ENCODE results near the gene CPSF4L. TPM values are rescaled to one million over a fixed set of nuclear protein-coding genes. Genes with fewer than 3 reads are reported as not detected.

The CPSF4L gene
- total RNA-seq, 1 donor from 2014 or later = not detected

DNA sequence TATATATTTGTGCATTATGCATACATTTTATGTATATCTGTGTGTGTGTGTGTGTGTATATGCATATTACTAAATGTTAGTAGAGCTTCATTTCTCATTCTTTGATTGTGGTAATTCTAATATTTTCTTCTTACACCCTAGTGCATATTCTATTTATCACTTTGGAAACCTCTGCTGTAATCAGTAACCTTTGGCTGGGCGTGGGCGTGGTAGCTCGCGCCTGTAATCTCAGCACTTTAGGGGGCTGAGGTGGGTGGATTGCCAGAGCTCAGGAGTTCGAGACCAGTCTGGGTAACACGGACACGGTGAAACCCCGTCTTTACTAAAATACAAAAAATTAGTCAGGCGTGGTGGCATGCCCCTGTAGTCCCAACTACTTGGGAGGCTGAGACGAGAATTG is 26.9 kb downstream of the CPSF4L start:
- intact Hi-C loops (cut with micrococcal nuclease) = loop anchor here (5.0 to 10.0 kb wide), 2 partner anchors 527 to 970 kb away; partner anchors contain the start of gene RPL38

DNA sequence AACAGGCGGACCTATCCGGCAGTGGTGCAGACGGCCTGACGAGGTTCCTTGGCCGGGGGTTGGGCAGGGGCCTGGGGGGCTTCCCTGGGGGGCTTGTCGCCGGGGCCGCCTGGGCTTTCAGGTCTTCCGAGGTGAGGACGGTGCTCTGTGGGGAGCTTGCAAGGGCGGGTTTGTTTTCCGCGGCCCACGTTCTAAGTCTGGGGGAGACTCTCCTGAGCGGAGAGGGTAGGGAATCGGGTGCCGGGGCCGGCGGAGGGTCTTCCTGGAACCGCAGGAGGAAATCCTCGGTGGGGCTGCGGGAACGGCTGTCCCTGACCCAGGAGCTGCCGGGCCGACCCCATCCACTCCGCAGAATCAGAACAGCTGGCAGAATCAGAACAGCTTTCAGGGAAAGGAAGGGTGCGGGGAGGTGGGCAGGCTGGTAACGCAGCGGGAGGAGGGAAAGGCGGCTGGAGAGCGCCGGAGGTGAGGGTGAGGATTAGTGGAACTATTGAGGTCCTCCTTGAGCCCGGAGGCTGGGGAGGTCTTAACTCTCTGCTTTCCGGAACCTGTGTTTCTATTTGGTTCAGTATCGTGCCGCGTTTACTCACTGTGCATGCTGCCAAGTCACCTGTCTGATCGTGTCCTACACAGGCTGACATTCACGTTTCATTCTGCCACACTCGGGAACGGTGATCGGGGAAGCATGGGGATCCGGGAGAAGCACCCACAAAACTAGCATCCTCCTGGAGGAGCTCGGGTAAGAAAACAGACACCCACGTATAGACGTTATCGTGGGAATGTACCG is 28.9 kb downstream of the CPSF4L start:
- intact Hi-C loops (cut with micrococcal nuclease) = loop anchor here (1.0 to 10.0 kb wide), 8 partner anchors 22 to 972 kb away; partner anchors contain the start of genes CDC42EP4, COG1, RPL38 and SLC39A11

DNA sequence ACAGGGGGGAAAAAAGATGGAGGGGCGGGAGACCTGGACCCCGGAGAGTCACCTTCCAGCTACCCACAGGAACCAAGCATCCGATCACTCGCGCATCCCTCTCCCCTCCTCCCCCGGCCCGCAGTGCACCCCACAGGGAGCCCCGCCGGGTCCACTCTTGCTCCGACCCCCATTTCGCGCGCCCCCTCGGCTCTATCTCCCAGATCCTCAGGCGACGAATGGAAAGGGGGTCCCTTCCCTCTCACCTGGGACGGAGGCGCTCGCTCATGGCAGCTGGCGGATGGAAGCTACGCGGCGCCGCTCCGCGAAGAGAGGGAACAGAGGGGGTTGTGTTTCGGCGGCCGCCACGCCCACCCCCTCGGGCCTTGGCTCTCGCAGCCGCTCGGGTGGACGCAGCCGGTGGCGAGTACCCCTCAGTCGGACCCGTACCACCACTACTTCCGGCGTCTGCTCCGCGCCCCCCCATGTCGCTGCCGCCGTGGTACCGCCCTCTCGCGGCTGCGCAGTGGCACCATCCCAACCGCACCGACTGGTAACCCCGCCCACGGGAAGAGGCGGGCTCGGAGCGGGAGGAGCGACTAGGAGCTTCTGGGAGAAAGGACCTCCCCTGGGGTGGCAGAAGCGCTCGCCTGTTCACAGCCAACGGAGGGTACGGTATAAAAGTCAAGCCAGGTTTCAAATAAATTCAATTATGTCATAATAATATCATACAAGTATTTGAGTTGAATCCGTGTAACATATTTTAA is 29.7 kb downstream of the CPSF4L start:
- intact Hi-C loops (cut with micrococcal nuclease) = loop anchor here (1.0 to 10.0 kb wide), 8 partner anchors 22 to 973 kb away; partner anchors contain the start of genes CDC42EP4, COG1, RPL38 and SLC39A11

DNA sequence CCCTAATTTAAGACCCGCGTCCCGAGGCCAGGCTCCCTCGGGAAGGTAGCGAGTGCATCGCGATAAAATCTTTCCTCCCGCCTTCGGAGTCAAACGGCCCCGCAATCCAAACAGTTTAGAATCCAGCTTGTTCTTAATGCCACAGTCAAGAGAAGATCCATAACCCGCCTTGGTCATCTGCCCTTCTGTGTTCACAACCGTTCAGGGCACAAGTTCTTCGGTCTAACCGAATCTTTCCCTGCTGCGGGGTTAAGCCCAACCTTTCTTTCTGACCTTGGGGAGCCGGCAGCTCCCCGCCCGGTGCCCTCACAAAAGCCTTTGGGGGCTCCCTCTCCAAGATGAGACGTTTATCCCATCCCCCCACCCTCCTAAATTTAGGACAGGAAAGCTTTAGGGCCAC is 30.3 kb downstream of the CPSF4L start:
- intact Hi-C loops (cut with micrococcal nuclease) = loop anchor here (5.0 to 10.0 kb wide), 2 partner anchors 524 to 973 kb away; partner anchors contain the start of gene RPL38

DNA sequence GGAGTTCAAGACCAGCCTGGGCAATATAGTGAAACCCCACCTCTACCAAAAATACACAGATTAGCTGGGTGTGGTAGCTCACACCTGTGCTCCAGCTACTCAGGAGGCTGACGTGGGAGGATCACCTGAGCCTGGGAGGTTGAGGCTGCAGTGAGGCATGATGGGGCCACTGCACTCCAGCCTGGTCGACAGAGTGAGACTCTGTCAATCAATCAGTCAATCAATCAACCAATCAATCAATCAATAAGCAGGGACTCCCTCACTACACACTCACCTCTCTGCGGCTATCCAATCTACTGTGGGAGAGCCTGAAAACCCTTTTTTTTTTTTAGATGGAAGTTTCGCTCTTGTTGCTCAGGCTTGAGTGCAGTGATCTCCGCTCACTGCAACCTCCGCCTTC is 31.6 kb downstream of the CPSF4L start:
- intact Hi-C loops (cut with micrococcal nuclease) = loop anchor here (5.0 to 10.0 kb wide), 2 partner anchors 523 to 975 kb away; partner anchors contain the start of gene RPL38

DNA sequence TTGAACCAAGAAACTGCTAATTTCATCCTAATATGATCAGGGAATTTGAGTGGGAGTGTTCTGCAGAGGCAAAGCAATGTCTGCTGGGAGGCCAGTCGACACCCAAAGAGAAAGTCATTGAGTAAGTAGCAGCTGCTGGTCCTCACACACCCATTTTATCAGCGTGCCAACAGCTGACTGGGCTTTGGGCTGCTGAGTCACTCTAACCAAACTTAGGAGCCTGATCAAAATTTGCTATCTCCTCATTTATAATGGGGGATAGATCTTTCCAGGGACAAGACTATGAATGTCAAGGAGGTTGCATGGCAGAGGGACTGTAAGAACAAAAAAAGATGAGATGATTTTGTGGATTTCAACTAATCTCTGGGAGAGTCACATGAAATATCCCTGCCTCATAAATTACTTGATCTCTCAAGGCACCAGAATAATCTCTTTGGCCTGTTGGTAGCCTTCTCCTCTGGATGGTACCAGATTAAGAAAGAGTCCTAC is 32.9 kb downstream of the CPSF4L start:
- intact Hi-C loops (cut with micrococcal nuclease) = no loop called here

DNA sequence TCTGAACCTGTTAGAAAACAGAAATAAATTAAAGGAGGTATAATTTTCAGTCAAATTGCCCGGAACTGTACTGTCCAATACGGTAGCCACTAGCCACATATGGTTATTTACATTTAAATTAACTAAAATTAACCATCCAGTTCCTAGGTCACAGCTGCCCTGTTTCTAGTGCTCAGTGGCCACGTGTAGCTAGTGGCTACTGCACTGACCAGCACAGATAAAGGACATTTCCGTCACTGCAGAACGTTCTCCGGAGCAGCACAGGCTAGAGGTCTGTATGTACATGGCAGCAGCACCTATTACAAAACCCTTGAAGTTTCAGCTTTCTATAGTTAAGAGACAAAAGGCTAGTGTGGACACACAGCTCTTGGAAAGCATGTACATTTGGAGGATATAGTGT is 33.7 kb downstream of the CPSF4L start:
- intact Hi-C loops (cut with micrococcal nuclease) = loop anchor here (1.0 kb wide), 1 partner anchor 18 kb away; no protein-coding TSS in a partner anchor

DNA sequence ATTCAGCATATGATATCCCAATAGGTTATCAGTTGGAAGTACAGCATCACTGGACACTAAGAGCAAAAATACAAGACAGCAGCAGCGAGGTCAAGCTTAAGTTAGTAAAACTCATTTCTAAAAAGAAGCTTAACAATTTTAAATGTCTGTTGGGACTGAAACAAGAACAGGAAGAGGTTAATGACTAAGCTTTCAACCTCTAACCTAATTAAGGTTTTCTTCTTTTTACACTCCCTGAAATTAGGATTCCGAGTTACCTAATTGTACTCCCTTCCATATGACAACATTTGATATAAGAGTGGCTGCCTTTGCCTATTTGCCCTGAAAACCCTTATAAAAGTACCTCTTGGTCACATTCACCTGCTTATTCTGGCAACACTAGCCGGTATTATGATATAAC is 34.3 kb downstream of the CPSF4L start:
- intact Hi-C loops (cut with micrococcal nuclease) = loop anchor here (1.0 kb wide), 1 partner anchor 17 kb away; no protein-coding TSS in a partner anchor

DNA sequence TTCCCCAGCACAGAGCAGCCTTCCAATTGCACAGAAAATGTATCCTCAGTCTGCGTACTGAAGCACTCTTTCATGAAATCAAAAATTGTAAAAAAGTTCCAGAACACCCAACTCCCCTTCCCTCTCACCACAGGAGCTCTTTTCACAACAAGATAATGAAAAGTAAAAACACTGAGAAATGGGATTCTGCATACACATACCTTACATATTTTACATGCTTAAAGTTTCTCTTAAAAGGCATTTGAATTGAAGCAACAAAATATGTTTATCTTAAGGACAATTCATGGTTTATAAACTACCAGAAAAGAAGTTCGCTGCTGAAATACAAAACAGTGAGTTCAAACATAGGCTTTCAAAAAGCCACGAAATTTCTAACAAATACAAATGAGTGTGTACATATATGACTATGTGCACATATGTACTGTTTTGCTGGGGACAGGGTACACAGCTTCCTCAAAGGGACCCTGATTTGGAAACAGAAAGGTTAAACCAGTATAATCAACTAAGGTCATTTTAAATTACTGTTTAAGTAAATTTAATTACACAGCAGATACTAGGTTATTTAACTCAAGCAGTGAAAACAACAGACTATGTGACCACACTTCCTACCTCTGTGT is 35.0 kb downstream of the CPSF4L start:
- intact Hi-C loops (cut with micrococcal nuclease) = loop anchor here (1.0 kb wide), 1 partner anchor 16 kb away; no protein-coding TSS in a partner anchor

DNA sequence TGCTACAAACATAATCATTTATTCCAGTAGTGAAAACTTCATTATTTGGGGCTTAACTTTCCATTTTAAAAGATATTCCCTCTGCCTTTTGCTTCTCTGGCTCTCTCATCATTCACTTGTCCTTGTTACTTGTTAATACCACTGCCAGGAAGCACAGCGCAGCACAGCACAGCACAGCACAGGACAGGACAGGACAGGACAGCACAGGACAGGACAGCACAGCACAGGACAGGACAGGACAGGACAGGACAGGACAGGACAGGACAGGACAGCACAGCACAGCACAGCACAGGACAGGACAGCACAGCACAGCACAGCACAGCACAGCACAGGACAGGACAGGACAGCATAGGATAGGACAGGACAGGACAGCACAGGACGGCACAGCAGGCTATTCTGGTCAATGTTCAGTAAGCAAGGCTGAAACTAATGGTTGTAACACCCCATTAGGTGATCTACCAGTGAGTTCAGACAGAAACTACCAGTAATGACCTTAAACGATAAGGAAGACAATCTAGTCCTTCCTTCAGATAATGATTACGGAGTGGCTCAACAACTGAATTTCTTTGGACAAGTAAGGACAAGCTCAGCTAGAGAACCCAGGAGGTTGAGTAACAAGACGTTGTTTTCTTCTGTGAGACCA is 36.9 kb downstream of the CPSF4L start:
- intact Hi-C loops (cut with micrococcal nuclease) = no loop called here

DNA sequence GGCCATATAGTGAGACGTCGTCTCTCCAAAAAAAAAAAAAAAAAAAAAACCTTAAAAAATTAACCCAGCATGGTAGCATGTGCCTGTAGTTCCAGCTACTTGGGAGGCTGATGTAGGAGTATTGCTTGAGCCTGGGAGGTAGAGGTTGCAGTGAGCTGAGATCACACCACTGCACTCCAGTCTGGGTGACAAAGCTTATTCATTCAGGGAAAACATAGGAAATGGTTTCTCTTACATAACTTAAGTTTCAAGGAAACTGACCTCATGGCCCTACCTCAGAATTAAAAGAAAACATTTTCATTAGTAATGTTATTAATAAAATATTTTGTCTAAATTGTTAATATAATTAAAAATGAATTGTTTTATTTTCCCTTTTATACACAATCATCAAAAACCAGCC is 37.4 kb downstream of the CPSF4L start:
- intact Hi-C loops (cut with micrococcal nuclease) = no loop called here

DNA sequence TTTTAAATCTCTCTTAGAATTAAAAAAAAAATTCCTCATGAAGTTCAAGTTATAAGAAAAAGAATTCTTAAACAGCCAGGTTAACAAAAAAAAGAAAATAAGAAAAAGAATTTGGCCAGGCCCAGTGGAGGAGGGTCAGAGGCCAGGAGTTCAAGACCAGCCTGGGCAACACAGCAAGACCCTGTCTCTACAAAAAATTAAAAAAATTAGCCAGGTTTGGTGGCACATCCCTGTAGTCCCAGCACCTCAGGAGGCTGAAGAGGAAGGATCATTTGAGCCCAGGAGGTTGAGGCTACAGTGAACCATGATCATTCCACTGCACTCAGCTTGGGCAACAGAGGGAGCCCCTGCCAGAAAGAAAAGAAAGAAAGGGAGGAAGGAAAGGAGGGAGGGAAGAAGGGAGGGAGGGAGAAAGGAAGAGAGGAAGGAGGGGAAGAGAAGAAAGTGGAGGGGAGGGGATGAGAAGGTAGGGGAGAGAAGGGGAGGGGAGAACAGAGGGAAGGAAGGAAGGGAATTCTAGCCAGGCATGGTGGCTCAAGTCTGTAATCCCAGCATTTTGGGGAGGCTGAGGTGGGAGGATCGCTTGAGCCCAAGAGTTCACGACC is 38.0 kb downstream of the CPSF4L start:
- intact Hi-C loops (cut with micrococcal nuclease) = no loop called here

DNA sequence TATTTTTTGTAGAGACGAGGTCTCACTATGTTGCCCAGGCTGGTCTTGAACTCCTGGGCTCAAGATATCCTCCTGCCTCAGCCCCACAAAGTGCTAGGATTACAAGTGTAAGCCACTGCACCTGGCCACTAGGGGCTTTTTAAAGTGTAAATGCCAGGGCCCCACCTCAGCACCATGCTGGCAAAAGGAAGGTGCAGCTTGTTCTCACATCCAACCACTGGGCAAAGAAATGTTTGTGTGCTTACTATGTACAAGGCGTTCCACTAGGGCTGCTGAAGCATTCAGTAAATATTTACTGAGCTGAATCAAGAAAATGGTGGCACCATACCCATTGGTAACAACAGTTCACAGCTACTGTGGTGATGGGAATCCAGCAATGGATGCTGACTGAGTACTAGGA is 46.2 kb downstream of the CPSF4L start:
- intact Hi-C loops (cut with micrococcal nuclease) = no loop called here

DNA sequence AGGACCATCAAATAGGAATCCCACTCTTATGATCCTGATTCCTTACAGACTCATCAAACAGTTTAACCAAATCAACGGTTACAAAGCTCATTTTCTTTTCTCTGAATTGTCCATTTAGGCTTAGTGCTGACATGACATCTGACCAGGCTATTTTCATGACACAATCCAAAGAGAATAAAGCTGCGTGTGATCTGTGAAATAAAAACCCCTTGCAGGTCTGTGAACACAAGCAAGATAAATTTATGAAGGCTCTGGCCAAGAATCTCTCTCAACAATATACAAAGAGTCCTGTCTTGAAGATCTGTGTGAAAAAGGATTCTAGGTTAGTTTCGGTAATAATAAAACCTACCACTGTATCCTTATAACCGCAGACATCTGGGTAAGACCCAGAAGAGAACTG is 46.8 kb downstream of the CPSF4L start:
- intact Hi-C loops (cut with micrococcal nuclease) = loop anchor here (5.0 kb wide), 1 partner anchor 97 kb away; the partner anchor contains the start of gene CDC42EP4

DNA sequence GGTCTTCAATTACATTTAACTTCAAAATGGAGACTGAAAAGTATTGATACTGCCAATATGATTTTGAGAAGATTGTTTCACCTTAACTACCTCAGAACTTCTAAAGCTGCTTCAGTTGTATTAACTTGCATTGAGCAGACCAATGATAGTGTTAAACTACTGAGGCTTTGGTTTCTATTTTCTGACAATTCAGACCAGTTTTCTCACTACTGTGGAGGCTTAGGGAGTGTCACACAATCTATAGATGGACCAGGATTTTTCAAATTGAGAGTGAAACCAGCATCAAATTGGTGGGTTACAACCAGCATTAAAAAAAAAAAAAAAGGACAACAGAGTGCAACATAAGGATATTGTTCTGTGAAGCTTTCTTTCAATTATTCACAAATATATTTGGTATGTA is 47.7 kb downstream of the CPSF4L start:
- intact Hi-C loops (cut with micrococcal nuclease) = loop anchor here (5.0 kb wide), 1 partner anchor 98 kb away; the partner anchor contains the start of gene CDC42EP4

DNA sequence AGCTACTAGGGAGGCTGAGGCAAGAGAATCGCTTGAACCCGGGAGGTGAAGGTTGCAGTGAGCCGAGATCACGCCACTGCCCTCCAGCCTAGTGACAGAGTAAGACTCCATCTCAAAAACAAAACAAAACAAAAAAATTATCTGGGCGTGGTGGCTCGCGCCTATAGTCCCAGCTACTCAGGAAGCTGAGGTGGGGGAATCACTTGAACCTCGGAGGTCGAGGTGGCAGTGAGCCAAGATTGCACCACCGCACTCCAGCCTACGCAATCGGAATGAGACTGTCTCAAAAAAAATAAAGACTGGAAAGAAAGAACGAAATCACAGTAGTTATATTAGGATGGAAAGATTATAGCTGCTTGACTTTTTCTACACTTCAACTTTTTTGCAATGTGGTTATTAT is 49.9 kb downstream of the CPSF4L start:
- intact Hi-C loops (cut with micrococcal nuclease) = loop anchor here (1.0 to 5.0 kb wide), 3 partner anchors 10 to 101 kb away; partner anchors contain the start of genes CDC42EP4 and COG1

DNA sequence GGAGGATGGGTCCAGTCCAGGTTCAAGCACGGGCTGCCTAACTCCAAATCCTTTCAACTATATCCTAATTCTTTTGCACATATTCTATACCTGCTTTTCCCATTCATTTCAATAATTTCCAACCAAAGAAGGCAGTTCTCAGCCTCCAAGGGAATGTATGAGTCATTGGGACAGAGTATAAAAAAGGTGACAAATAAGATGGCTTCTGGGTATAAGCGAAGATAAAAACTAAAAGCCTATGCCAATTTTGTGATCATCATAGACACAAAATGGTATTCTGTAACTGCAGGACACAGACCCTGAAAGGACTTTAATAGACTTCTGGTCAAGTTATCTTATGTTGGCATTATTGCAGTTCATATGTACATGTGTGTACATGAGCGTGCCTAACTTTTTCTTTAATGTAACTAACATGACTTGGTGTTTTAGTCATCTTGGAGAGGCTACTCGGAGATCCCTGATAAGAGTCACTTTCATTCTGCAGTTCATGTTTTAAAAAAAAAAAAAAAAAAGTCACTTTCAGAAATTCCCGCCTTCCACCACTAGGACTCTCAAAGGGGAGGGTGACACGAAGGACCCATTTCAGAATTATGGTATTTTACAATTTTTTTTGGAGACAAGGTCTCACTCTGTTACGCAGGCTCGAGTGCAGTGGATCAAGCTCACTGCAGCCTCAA is 51.5 kb downstream of the CPSF4L start:
- intact Hi-C loops (cut with micrococcal nuclease) = loop anchor here (1.0 to 5.0 kb wide), 4 partner anchors 17 to 102 kb away; partner anchors contain the start of genes CDC42EP4 and COG1

DNA sequence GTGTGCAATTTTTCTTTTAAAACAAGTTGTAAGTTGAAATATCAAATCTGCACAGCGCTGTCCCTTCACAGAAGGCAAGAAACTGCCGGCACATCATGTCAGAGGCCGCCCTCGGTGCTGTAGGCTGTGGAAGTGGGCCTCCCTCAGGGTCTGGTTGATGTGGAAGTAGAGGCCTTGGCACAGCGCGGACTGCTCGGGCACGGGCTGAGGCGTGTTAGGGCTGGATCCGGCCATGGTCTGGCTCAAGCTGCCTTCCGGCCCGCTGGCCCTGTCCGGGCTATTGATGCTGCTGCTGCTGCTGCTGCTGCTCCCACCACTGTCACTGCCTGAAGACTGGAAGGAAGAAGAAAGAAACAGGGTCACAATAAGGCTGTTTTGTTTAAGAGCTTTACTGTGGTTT is 52.2 kb downstream of the CPSF4L start:
- intact Hi-C loops (cut with micrococcal nuclease) = no loop called here

DNA sequence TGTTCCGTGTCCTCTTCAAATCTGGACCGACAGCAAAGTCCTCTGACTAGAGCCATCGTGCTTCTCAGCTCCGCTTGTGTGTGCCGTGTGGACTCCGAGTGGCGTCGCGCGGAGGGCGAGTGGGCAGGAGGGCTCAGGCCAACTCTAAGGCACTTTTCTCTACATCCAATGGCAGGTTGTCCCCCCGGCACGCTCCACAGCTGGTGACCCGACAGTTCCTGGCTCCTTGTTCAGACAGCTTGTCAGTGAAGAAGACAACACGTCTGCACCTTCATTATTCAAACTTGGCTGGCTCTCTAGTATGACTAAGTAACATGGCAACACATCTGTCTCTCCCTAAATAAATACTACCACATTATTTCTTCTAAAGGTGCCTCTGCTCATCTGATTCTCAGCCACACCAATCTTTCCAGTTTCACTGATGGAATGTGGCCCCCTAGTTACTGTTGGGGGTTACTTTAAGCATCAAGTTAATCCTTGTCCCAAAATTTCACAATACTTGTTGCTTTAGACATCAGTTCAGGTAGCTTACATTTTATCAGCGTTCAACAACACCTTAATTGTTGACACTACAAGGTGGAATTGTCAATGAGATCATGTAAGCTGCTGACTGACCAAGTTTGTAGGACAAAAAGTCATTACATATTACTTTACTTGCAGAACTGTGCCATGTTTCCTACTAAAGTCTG is 53.4 kb downstream of the CPSF4L start:
- intact Hi-C loops (cut with micrococcal nuclease) = no loop called here

Data from T-helper 1 cell treated with Interleukin-12 subunit alpha and Interleukin-12 subunit beta and Interleukin-4 antibody, amounts not matched to agents 30 ng/mL and 1 ng/mL, for 36 hours (primary cell).